BLaER1 (cell line): ENCODE results near the gene UBE2G2.

Source experiments
- H3K27ac ChIP-seq: shearing (Covaris generic); formaldehyde crosslinking; 2 replicates; pipeline ENCODE4 v1.8.1; 2022
- H3K27me3 ChIP-seq: shearing (Covaris generic); formaldehyde crosslinking; 2 replicates; pipeline ENCODE4 v1.8.1; 2022
- H3K36me3 ChIP-seq: shearing (Covaris generic); formaldehyde crosslinking; 2 replicates; pipeline ENCODE4 v1.8.1; 2022
- H3K4me1 ChIP-seq: shearing (Covaris generic); formaldehyde crosslinking; 2 replicates; pipeline ENCODE4 v1.8.1; 2022
- H3K4me2 ChIP-seq: shearing (Covaris generic); formaldehyde crosslinking; 2 replicates; pipeline ENCODE4 v1.8.1; 2022
- H3K4me3 ChIP-seq: shearing (Covaris generic); formaldehyde crosslinking; 2 replicates; pipeline ENCODE4 v1.8.1; 2022
- H3K9ac ChIP-seq: shearing (Covaris generic); formaldehyde crosslinking; 2 replicates; pipeline ENCODE4 v1.8.1; 2022
- H3K9me3 ChIP-seq: shearing (Covaris generic); formaldehyde crosslinking; 2 replicates; pipeline ENCODE4 v1.8.1; 2022
- H4K20me1 ChIP-seq: shearing (Covaris generic); formaldehyde crosslinking; 2 replicates; pipeline ENCODE4 v1.8.1; 2022
- Cebpa-rat ChIP-seq: shearing (Covaris generic); IDR thresholded peaks from 2 replicates; pipeline ENCODE4 v1.8.1; 2022

UBE2G2 gene

GRCh38 chr21:44801468-44802395, at the start of gene UBE2G2:
Gene UBE2G2 (minus strand): TSS chr21:44801820. CDS start chr21:44801748, 72 bp downstream.
- Histone ChIP-seq H3K27ac (peak within 1 kb of the TSS; percentile 89), H3K9me3 (no peaks in the 10 kb centered on the region), H3K4me1 (peaks cover 55% of the 10 kb centered on the region), H3K4me2 (peak within 1 kb of the TSS; percentile 99), H3K36me3 (peaks cover 61% of the 10 kb centered on the region), H3K27me3 (no peaks in the 10 kb centered on the region), H3K9ac (peak within 1 kb of the TSS; percentile 90), H3K4me3 (peak within 1 kb of the TSS; percentile 85), H4K20me1 (peaks cover 53% of the 10 kb centered on the region)
- TF ChIP-seq Cebpa-rat, result no peak

GRCh38 chr21:44850905-44851657, 49.5 kb upstream of the UBE2G2 start:
- H3K4me3 ChIP-seq, result no peak overlapping the region
- no peak for TF ChIP-seq Cebpa-rat
- peaks cover 54% of the 10 kb centered on the region for H3K36me3 ChIP-seq
- 0 out of 2 replicates have a peak overlapping the region, but pooled peaks have one; percentile 54 for H3K27ac ChIP-seq
- H3K4me1 ChIP-seq, result peaks cover 100% of the 10 kb centered on the region
- H4K20me1 ChIP-seq, result peaks cover 78% of the 10 kb centered on the region
- peak overlapping the region; percentile 94 for H3K4me2 ChIP-seq
- no peaks in the 10 kb centered on the region for H3K27me3 ChIP-seq
- no peak overlapping the region for H3K9ac ChIP-seq
- no peaks in the 10 kb centered on the region for H3K9me3 ChIP-seq

- Histone ChIP-seq H3K27me3 (no peaks in the 10 kb centered on the region), H4K20me1 (peaks cover 70% of the 10 kb centered on the region), H3K27ac (peak overlapping the region; percentile 54), H3K4me3 (no peak overlapping the region), H3K4me1 (peaks cover 100% of the 10 kb centered on the region), H3K9ac (peak overlapping the region; percentile 44; the same call in 1 of the 2 replicates), H3K9me3 (no peaks in the 10 kb centered on the region), H3K4me2 (peak overlapping the region; percentile 79), H3K36me3 (peaks cover 54% of the 10 kb centered on the region)
- TF ChIP-seq Cebpa-rat, result no peak
Observed at GRCh38 chr21:44850208-44850800, 48.7 kb upstream of the UBE2G2 start.

GRCh38 chr21:44849616-44850130, 48.1 kb upstream of the UBE2G2 start:
- TF ChIP-seq Cebpa-rat, result no peak

GRCh38 chr21:44848821-44849521, 47.4 kb upstream of the UBE2G2 start:
- no peaks in the 10 kb centered on the region for H3K27me3 ChIP-seq
- H3K4me1 ChIP-seq, result peaks cover 98% of the 10 kb centered on the region
- H3K36me3 ChIP-seq, result peaks cover 54% of the 10 kb centered on the region
- TF ChIP-seq Cebpa-rat, result no peak
- H3K27ac ChIP-seq, result no peak overlapping the region
- peaks cover 61% of the 10 kb centered on the region for H4K20me1 ChIP-seq
- H3K4me2 ChIP-seq, result no peak overlapping the region
- H3K9ac ChIP-seq, result no peak overlapping the region
- H3K4me3 ChIP-seq, result no peak overlapping the region
- no peaks in the 10 kb centered on the region for H3K9me3 ChIP-seq

More at GRCh38 chr21:44849616-44850130, 48.1 kb upstream of the UBE2G2 start:
- Histone ChIP-seq H3K4me2 (peak overlapping the region; percentile 79), H4K20me1 (peaks cover 67% of the 10 kb centered on the region), H3K27me3 (no peaks in the 10 kb centered on the region), H3K4me3 (no peak overlapping the region), H3K36me3 (peaks cover 54% of the 10 kb centered on the region), H3K9ac (no peak overlapping the region), H3K27ac (no peak overlapping the region), H3K9me3 (no peaks in the 10 kb centered on the region), H3K4me1 (peaks cover 98% of the 10 kb centered on the region)

- TF ChIP-seq Cebpa-rat, result no peak
- Histone ChIP-seq H3K4me3 (no peak overlapping the region), H3K4me2 (peak overlapping the region; percentile 97), H3K27ac (peak overlapping the region; percentile 75), H3K9me3 (no peaks in the 10 kb centered on the region), H3K36me3 (peaks cover 48% of the 10 kb centered on the region), H3K27me3 (no peaks in the 10 kb centered on the region), H3K4me1 (peaks cover 83% of the 10 kb centered on the region), H3K9ac (no peak overlapping the region), H4K20me1 (peaks cover 46% of the 10 kb centered on the region)
Observed at GRCh38 chr21:44847261-44848056, 45.8 kb upstream of the UBE2G2 start.

- no peak for TF ChIP-seq Cebpa-rat
- H3K4me1 ChIP-seq, result peaks cover 75% of the 10 kb centered on the region
- H3K4me3 ChIP-seq, result peak overlapping the region; percentile 63; the same call in 1 of the 2 replicates
- peaks cover 38% of the 10 kb centered on the region for H4K20me1 ChIP-seq
- no peaks in the 10 kb centered on the region for H3K27me3 ChIP-seq
- peak overlapping the region; percentile 75 for H3K27ac ChIP-seq
- H3K4me2 ChIP-seq, result peak overlapping the region; percentile 97
- 0 out of 2 replicates have a peak overlapping the region, but pooled peaks have one; percentile 1 for H3K9ac ChIP-seq
- peaks cover 41% of the 10 kb centered on the region for H3K36me3 ChIP-seq
- H3K9me3 ChIP-seq, result no peaks in the 10 kb centered on the region
Observed at GRCh38 chr21:44846485-44847260, 45.1 kb upstream of the UBE2G2 start.

GRCh38 chr21:44846224-44846484, 44.5 kb upstream of the UBE2G2 start:
- no peak for TF ChIP-seq Cebpa-rat
- Histone ChIP-seq H3K27me3 (no peaks in the 10 kb centered on the region), H3K27ac (peak overlapping the region; percentile 75), H3K9ac (peak overlapping the region; percentile 65; the same call in 1 of the 2 replicates), H3K4me3 (peak overlapping the region; percentile 63), H3K9me3 (no peaks in the 10 kb centered on the region), H4K20me1 (peaks cover 33% of the 10 kb centered on the region), H3K36me3 (peaks cover 35% of the 10 kb centered on the region), H3K4me1 (peaks cover 70% of the 10 kb centered on the region), H3K4me2 (peak overlapping the region; percentile 97)
